Kidney (tissue), 14 donors: Measurements from ENCODE around the gene ZFAND3. TPM values are rescaled to one million over a fixed set of nuclear protein-coding genes. Genes with fewer than 3 reads are reported as not detected.

Source experiments
- DNase-seq, 5 donors: peaks; one replicate each; pipeline ENCODE4 v3.0.0-alpha.2; 2013 to 2020
- FAIRE-seq: peaks from 2 replicates; lab custom pipeline; 2012; peaks lifted over from hg19 to GRCh38; lab: Jason Lieb, UNC
- H3K27ac ChIP-seq, 2 donors: one replicate each; pipeline ENCODE4 v1.7.0; 2013; ENCODE audit warnings: low read depth in 2 of 2, low read length in 2 of 2, inconsistent platforms in 1 of 2
- H3K27me3 ChIP-seq: one replicate; pipeline ENCODE4 v1.7.1; 2013; ENCODE audit warnings: low read length, inconsistent platforms; ENCODE audit not compliant: control insufficient read depth, insufficient read depth
- H3K36me3 ChIP-seq, 3 donors: one replicate each; pipeline versions ENCODE4 v1.7.0 to v1.7.1; 2013; ENCODE audit warnings: low read length in 3 of 3, control low read depth in 1 of 3, inconsistent platforms in 1 of 3; ENCODE audit not compliant: insufficient read depth in 3 of 3, control insufficient read depth in 2 of 3
- H3K4me1 ChIP-seq, 3 donors: one replicate each; pipeline versions ENCODE4 v1.7.0 to v1.7.1; 2013; ENCODE audit warnings: low read length in 3 of 3, inconsistent platforms in 1 of 3, low read depth in 1 of 3; ENCODE audit not compliant: control insufficient read depth in 2 of 3, insufficient read depth in 2 of 3
- H3K4me3 ChIP-seq, 3 donors: one replicate each; pipeline versions ENCODE4 v1.7.0 to v1.8.1; 2013; ENCODE audit warnings: low read length in 3 of 3, control low read depth in 1 of 3, inconsistent platforms in 1 of 3
- H3K9ac ChIP-seq, 3 donors: one replicate each; pipeline versions ENCODE4 v1.7.0 to v1.7.1; 2013; ENCODE audit warnings: low read length in 3 of 3, control low read depth in 1 of 3, inconsistent platforms in 1 of 3
- H3K9me3 ChIP-seq, 3 donors: one replicate each; pipeline versions ENCODE4 v1.7.0 to v1.7.1; 2013; ENCODE audit warnings: low read length in 3 of 3, control low read depth in 1 of 3, inconsistent platforms in 1 of 3; ENCODE audit not compliant: control insufficient read depth in 2 of 3, insufficient read depth in 1 of 3
- intact Hi-C: fragments of 100-400 bp; cut with DNase I; formaldehyde crosslinking; loops from one replicate; pipeline ENCODE4 v1.11.1; 2022
- polyA plus RNA-seq: library from polyadenylated mRNA; stranded (reverse); fragments of 350-450 nt; fragmentation: Illumina TruSeq; extraction: RNeasy Lipid Tissue Mini Kit (QIAGEN cat#74804); gene quantifications from one replicate; pipeline ENCODE4 v1.2.3, GENCODE V29; 2014; ENCODE audit warnings: low read depth, low replicate concordance; ENCODE audit not compliant: insufficient read depth
- total RNA-seq: library from RNA; stranded (reverse); fragmentation: NEBNext Ultra II Directional; extraction: Animal tissue kit (Norgen Biotek cat#: 25700); gene quantifications from one replicate; pipeline ENCODE4 v1.2.1, GENCODE V29; 2021
- TF ChIP-seq, protein P1 (sequence below): IDR thresholded peaks from 3 replicates; pipeline ENCODE4 v1.5.1; 2012; ENCODE audit warnings: mild to moderate bottlenecking, moderate library complexity, borderline replicate concordance; ENCODE audit not compliant: insufficient read depth; ENCODE audit errors: extremely low read depth
- donor health status: control.
- donor health status: control.
- donor health status: control.
- donor health status: control.
- donor health status: control.
- donor health status: DM: yes; HTN: yes; CAD: no.
- donor health status: Normal renal cell carcinoma (clear cell type).

The ZFAND3 gene
- total and polyA plus RNA-seq, 2 donors from 2014 or later, result 44.6 to 104 TPM

DNA sequence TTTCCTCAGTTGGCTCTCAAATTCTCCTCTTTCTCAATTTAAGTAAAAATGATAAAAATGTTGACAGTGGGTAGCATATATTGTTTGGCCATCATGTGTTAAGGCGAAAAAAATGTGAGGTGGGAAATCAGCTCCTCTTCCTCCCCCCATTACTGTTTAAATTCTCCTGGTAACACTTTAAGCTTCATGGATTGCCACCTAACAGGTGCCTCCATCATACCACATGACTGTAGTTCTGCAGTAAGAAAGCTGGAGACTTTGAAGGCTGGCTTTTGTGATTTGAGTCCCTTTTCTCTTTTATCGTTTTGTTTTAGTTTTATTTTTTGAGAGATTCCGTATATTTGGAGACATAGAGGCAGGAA lies 1.2 kb downstream of the ZFAND3 start:
- DNase-seq (peak in 1 of 5 donors; percentile 27), FAIRE-seq (no peak)
- no peaks in the 10 kb centered on the region for H3K9me3 ChIP-seq
- peak overlapping the region; percentile 64 to 85 (median 82) for H3K4me3 ChIP-seq
- TF ChIP-seq, protein P1, sequence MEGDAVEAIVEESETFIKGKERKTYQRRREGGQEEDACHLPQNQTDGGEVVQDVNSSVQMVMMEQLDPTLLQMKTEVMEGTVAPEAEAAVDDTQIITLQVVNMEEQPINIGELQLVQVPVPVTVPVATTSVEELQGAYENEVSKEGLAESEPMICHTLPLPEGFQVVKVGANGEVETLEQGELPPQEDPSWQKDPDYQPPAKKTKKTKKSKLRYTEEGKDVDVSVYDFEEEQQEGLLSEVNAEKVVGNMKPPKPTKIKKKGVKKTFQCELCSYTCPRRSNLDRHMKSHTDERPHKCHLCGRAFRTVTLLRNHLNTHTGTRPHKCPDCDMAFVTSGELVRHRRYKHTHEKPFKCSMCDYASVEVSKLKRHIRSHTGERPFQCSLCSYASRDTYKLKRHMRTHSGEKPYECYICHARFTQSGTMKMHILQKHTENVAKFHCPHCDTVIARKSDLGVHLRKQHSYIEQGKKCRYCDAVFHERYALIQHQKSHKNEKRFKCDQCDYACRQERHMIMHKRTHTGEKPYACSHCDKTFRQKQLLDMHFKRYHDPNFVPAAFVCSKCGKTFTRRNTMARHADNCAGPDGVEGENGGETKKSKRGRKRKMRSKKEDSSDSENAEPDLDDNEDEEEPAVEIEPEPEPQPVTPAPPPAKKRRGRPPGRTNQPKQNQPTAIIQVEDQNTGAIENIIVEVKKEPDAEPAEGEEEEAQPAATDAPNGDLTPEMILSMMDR, result no peak
- peaks cover 0 to 23% (median 20%) of the 10 kb centered on the region in 3 donors for H3K4me1 ChIP-seq
- peak overlapping the region; percentile 71 to 88 for H3K27ac ChIP-seq
- intact Hi-C loops, result no loop called here
- no peaks in the 10 kb centered on the region for H3K27me3 ChIP-seq
- no peaks in the 10 kb centered on the region for H3K36me3 ChIP-seq
- H3K9ac ChIP-seq, result peak overlapping the region; percentile 58 to 77 (median 71)

DNA sequence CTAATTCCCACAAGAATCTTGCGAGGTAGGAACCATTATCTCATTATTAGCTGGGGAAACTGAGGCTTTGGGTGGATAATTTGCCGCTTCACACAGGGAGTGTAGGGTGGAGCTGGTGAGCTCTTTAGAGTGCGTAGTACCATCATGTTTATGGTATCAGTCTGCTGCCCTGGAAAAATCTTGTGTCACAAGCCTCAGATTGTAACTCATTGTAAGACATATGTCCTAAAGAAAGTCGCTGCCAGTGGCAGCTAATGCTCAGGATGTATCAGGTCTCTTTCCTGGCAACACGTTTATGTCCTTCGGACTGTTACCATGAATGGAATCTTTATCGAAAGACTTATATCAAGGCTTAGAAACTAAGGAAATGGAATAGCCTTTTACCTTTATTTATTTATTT lies 1.9 kb downstream of the ZFAND3 start:
- no peaks in the 10 kb centered on the region for H3K36me3 ChIP-seq
- no peaks in the 10 kb centered on the region for H3K9me3 ChIP-seq
- intact Hi-C loops, result no loop called here
- no peak overlapping the region for H3K27ac ChIP-seq
- peak overlapping the region in 2 of 3 donors; percentile 64 to 85 for H3K4me3 ChIP-seq
- peaks cover 0 to 23% (median 20%) of the 10 kb centered on the region in 3 donors for H3K4me1 ChIP-seq
- H3K9ac ChIP-seq, result no peak overlapping the region
- FAIRE-seq (no peak), DNase-seq (no peak)
- TF ChIP-seq, protein P1, result no peak
- H3K27me3 ChIP-seq, result no peaks in the 10 kb centered on the region

DNA sequence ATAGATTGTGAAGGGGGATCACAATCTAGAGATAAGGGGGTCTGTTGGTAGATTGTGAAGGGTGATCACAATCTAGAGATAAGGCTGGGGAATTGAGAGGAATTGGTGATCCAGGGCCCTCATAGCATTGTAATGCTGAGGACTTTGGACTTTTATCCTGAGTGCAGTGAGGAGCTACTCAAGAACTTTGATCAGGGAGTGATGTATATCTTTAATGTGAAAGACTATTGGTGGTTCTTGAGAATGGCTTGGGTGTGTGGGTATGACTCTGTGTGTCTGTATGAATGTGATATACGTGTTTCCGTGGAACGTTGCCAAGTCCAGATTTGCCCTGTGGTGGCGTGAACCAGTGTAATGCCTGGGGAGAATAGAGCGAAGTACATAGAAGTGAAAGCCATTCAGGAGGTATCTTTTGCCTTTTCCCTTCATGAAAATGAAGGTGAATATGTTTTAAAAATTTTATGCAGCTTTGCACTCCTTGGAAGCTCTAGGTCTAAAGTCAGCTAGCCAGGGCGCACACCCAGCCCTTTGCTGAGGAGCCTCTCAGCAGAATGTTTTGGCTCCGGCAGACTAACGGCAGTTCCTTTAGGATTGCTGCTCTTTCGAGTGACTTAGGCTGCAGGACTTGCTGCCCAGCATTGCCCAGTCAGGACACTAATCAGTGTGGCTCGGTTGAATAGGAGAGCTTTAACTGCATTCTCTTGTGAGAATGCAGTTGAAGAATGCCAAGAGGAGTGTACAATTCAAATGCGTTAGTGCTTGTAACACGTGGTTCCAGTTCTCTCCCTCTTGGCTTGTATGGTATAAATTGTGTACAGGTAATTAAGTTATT lies 3.5 kb downstream of the ZFAND3 start:
- FAIRE-seq (no peak), DNase-seq (peak in 2 of 5 donors; percentile 22 to 23)
- Histone ChIP-seq H3K9me3 (no peaks in the 10 kb centered on the region), H3K4me3 (peak overlapping the region in 2 of 3 donors; percentile 34 to 37), H3K36me3 (no peaks in the 10 kb centered on the region), H3K27me3 (no peaks in the 10 kb centered on the region), H3K4me1 (peaks cover 5 to 34% (median 26%) of the 10 kb centered on the region in 3 donors), H3K9ac (no peak overlapping the region), H3K27ac (no peak overlapping the region)
- intact Hi-C loops, result no loop called here
- TF ChIP-seq, protein P1, result no peak
